DND-41 (cell line): Measurements from ENCODE around the gene RAD23B.

ENCODE experiments used
- ATAC-seq: fragments of 200-7000 bp; cut with Tn5 transposase; 3 replicates; pipeline ENCODE4 v1.9.1; 2021; ENCODE audit warnings: low read depth; ENCODE audit not compliant: insufficient read depth
- DNase-seq: peaks from one replicate; pipeline ENCODE4 v3.0.0-alpha.2; 2020
- H2AFZ ChIP-seq: 2 replicates; pipeline ENCODE4 v1.6.0; 2012; ENCODE audit warnings: low read depth, low read length
- H3K27ac ChIP-seq: 2 replicates; pipeline ENCODE4 v1.5.1; 2012; ENCODE audit warnings: low read length, inconsistent platforms
- H3K27me3 ChIP-seq: fragments of 200-600 bp; sonication (generic); 2 replicates; pipeline ENCODE4 v1.6.0; 2012; ENCODE audit warnings: low read length, mild to moderate bottlenecking, inconsistent platforms; ENCODE audit not compliant: insufficient read depth, poor library complexity
- H3K36me3 ChIP-seq: 2 replicates; pipeline ENCODE4 v1.5.1; 2012; ENCODE audit warnings: low read length, inconsistent platforms; ENCODE audit not compliant: insufficient read depth
- H3K4me1 ChIP-seq: 2 replicates; pipeline ENCODE4 v1.5.1; 2012; ENCODE audit warnings: mild to moderate bottlenecking, low read length; ENCODE audit not compliant: insufficient read depth
- H3K4me2 ChIP-seq: 2 replicates; pipeline ENCODE4 v1.6.0; 2012; ENCODE audit warnings: mild to moderate bottlenecking, moderate library complexity, low read length, inconsistent platforms; ENCODE audit not compliant: insufficient read depth
- H3K4me3 ChIP-seq, 2 experiments: fragments of 200-600 bp in 1 of 2; shearing (Covaris generic) in 1 of 2; 2 replicates each; pipeline ENCODE4 v1.5.1; 2012 to 2016; ENCODE audit warnings: inconsistent platforms in 2 of 2, low read length in 2 of 2, mild to moderate bottlenecking in 2 of 2, low read depth in 1 of 2, moderate library complexity in 1 of 2
- H3K79me2 ChIP-seq: 2 replicates; pipeline ENCODE4 v1.6.0; 2012; ENCODE audit warnings: low read length, inconsistent platforms; ENCODE audit not compliant: insufficient read depth
- H3K9ac ChIP-seq: 2 replicates; pipeline ENCODE4 v1.6.0; 2012; ENCODE audit warnings: low read depth, mild to moderate bottlenecking, inconsistent platforms, low read length, moderate library complexity
- H3K9me3 ChIP-seq: 2 replicates; pipeline ENCODE4 v1.5.1; 2012; ENCODE audit warnings: low read length, moderate library complexity, mild to moderate bottlenecking, inconsistent platforms; ENCODE audit not compliant: insufficient read depth, severe bottlenecking
- H4K20me1 ChIP-seq: 2 replicates; pipeline ENCODE4 v1.6.0; 2012; ENCODE audit warnings: low read length; ENCODE audit not compliant: insufficient read depth
- CTCF ChIP-seq: IDR thresholded peaks from 2 replicates; pipeline ENCODE4 v1.5.1; 2012; ENCODE audit warnings: borderline replicate concordance, low read length, moderate library complexity, mild to moderate bottlenecking; ENCODE audit not compliant: poor library complexity, severe bottlenecking; ENCODE audit errors: extremely low read depth
- EZH2 ChIP-seq: IDR thresholded peaks from 3 replicates; pipeline ENCODE4 v1.6.1; 2012; ENCODE audit warnings: borderline replicate concordance, low read depth, mild to moderate bottlenecking, moderate library complexity, low read length, inconsistent platforms; ENCODE audit not compliant: severe bottlenecking

RAD23B gene

GRCh38 chr9:107273634-107274033 lies 9.4 kb upstream of the RAD23B start:
- H3K27ac ChIP-seq: no peak overlapping the region
- H3K27me3 ChIP-seq: peaks cover 9% of the 10 kb centered on the region
- no peak for TF ChIP-seq EZH2
- no peak for TF ChIP-seq CTCF
- no peak overlapping the region for H2AFZ ChIP-seq
- no peaks in the 10 kb centered on the region for H3K9me3 ChIP-seq
- no peaks in the 10 kb centered on the region for H4K20me1 ChIP-seq
- no peak for ATAC-seq
- DNase-seq: no peak
- no peak overlapping the region for H3K9ac ChIP-seq
- H3K4me1 ChIP-seq: no peaks in the 10 kb centered on the region
- H3K4me2 ChIP-seq: no peak overlapping the region
- no peaks in the 10 kb centered on the region for H3K36me3 ChIP-seq
- H3K4me3 ChIP-seq: no peak overlapping the region
- no peaks in the 10 kb centered on the region for H3K79me2 ChIP-seq

DNA sequence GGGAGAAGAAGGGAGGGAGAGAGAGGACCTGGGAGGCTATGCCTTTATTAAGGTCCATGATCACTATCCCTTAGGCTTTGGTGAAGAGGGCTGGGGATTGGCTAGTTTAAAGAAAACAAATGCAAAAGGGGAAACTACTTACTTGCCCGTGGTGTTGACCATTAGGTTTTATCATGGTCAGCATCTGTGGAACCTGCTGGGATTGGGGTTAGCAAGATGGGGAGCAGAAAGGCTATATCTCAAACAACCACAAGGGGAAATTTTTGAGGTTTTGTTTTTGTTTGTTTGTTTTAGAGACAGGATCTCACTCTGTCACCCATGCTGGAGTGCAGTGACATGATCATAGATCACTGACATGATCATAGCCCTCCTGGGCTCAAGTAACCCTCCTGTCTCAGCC lies 9.0 kb upstream of the RAD23B start:
- TF ChIP-seq CTCF (peak; percentile 4), EZH2 (no peak)
- no peak overlapping the region for H2AFZ ChIP-seq
- H3K4me1 ChIP-seq: no peaks in the 10 kb centered on the region
- H3K36me3 ChIP-seq: no peaks in the 10 kb centered on the region
- H3K9ac ChIP-seq: no peak overlapping the region
- no peaks in the 10 kb centered on the region for H4K20me1 ChIP-seq
- H3K4me3 ChIP-seq: no peak overlapping the region
- no peak for DNase-seq
- H3K79me2 ChIP-seq: no peaks in the 10 kb centered on the region
- H3K27ac ChIP-seq: no peak overlapping the region
- no peak overlapping the region for H3K4me2 ChIP-seq
- H3K9me3 ChIP-seq: no peaks in the 10 kb centered on the region
- H3K27me3 ChIP-seq: peaks cover 9% of the 10 kb centered on the region
- no peak for ATAC-seq

DNA sequence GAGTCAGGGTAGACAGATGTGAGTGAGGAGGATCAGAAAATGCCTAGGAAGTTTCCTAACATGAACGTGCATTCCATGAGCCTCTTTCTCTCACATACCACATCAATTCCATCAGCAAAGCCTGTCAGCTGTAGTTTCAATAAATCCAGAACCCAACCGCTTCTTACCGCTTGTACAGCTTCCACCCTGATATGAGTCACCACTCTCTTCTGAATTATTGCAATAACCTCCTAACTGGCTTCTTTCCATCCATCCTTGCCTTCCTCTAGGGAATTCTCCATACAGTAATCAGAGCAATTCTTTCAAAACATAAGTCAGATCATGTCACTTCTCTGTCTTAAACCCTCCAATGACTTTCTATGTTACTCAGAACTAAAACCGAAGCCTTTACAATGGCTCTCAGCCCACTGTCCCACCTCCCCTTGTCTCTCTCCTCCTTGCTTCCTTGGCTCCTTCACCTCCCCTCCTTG lies 8.1 kb upstream of the RAD23B start:
- Histone ChIP-seq H3K4me3 (no peak overlapping the region), H3K27ac (no peak overlapping the region), H3K79me2 (no peaks in the 10 kb centered on the region), H2AFZ (no peak overlapping the region), H3K27me3 (peaks cover 9% of the 10 kb centered on the region), H3K36me3 (no peaks in the 10 kb centered on the region), H4K20me1 (no peaks in the 10 kb centered on the region), H3K9me3 (no peaks in the 10 kb centered on the region), H3K4me2 (no peak overlapping the region), H3K4me1 (no peaks in the 10 kb centered on the region), H3K9ac (no peak overlapping the region)
- TF ChIP-seq EZH2 (no peak), CTCF (no peak)
- no peak for DNase-seq
- no peak for ATAC-seq

GRCh38 chr9:107275530-107275929 lies 7.5 kb upstream of the RAD23B start:
- no peak overlapping the region for H3K4me2 ChIP-seq
- no peak for DNase-seq
- H3K4me1 ChIP-seq: no peaks in the 10 kb centered on the region
- H3K4me3 ChIP-seq: no peak overlapping the region
- peaks cover 9% of the 10 kb centered on the region for H3K27me3 ChIP-seq
- H3K27ac ChIP-seq: no peak overlapping the region
- no peak for ATAC-seq
- H3K36me3 ChIP-seq: no peaks in the 10 kb centered on the region
- H3K79me2 ChIP-seq: no peaks in the 10 kb centered on the region
- no peak overlapping the region for H2AFZ ChIP-seq
- TF ChIP-seq CTCF (no peak), EZH2 (no peak)
- H3K9ac ChIP-seq: no peak overlapping the region
- no peaks in the 10 kb centered on the region for H4K20me1 ChIP-seq
- H3K9me3 ChIP-seq: no peaks in the 10 kb centered on the region
